T-helper 17 cell (primary cell): ENCODE measurements around the gene CHSY3. TPM values are rescaled to one million over a fixed set of nuclear protein-coding genes. Genes with fewer than 3 reads are reported as not detected.

Experiments
- total RNA-seq, 4 donors: library from RNA in 2 of 4; stranded (reverse) in 2 of 4; gene quantifications; one replicate each; pipeline ENCODE4 v1.2.3 and lab custom pipeline; 2022 to 2026

Gene CHSY3
- total RNA-seq, 2 donors from 2014 or later, result not detected

Other genes starting within 250 kb of the CHSY3 start
- gene MINAR2, start 156.4 kb upstream of the CHSY3 start, total RNA-seq, result not detected